K562 (cell line): ENCODE results near the gene POLD4. TPM values are rescaled to one million over a fixed set of nuclear protein-coding genes. Genes with fewer than 3 reads are reported as not detected.
"Not testable (repeated sequence)": the region's sequence is repeated elsewhere in the genome, so short reads cannot be mapped to it uniquely, and the experiment has no call there.

Source experiments
- DMBX1 ChIP-seq: fragments of 250-450 bp; sonication (Bioruptor Pico); IDR thresholded peaks from 2 replicates; pipeline ENCODE4 v1.8.0; 2022; ENCODE audit warnings: inconsistent platforms, mild to moderate bottlenecking, moderate library complexity, borderline replicate concordance
- DPF2 ChIP-seq: fragments of 450-650 bp; IDR thresholded peaks from 2 replicates; pipeline ENCODE4 v1.6.1; 2016
- FOXK2 ChIP-seq, 2 experiments: fragments of 450-650 bp; IDR thresholded peaks in 1 of 2; conservative IDR thresholded peaks in 1 of 2; 2 replicates each; pipeline ENCODE4 v1.6.1; 2016; ENCODE audit warnings: low read depth in 2 of 2, mild to moderate bottlenecking in 1 of 2
- GABPB1 ChIP-seq: sonication (generic); formaldehyde crosslinking; IDR thresholded peaks from 2 replicates; pipeline ENCODE4 v1.8.0; 2022; ENCODE audit warnings: mild to moderate bottlenecking, missing genetic modification reagents
- HDAC2 ChIP-seq: fragments of 450-650 bp; IDR thresholded peaks from 2 replicates; pipeline ENCODE4 v1.6.1; 2016; ENCODE audit warnings: mild to moderate bottlenecking
- MEF2D ChIP-seq: conservative IDR thresholded peaks from 2 replicates; pipeline ENCODE4 v1.6.1; 2016; ENCODE audit warnings: low read depth, missing genetic modification characterization, missing compliant biosample characterization
- NR2C1 ChIP-seq, 2 experiments: fragments of 450-650 bp; IDR thresholded peaks; 2 replicates each; pipeline ENCODE4 v1.6.1; 2017; ENCODE audit warnings: mild to moderate bottlenecking in 2 of 2, antibody characterized with exemption in 1 of 2, inconsistent platforms in 1 of 2, missing compliant biosample characterization in 1 of 2, missing genetic modification characterization in 1 of 2
- NR4A1 ChIP-seq, 2 experiments: fragments of 250-450 bp in 1 of 2; fragments of 450-650 bp in 1 of 2; sonication (Bioruptor Pico) in 1 of 2; IDR thresholded peaks; 2 replicates each; pipeline versions ENCODE4 v1.4.0 to v1.6.1; 2016 to 2020; ENCODE audit warnings: mild to moderate bottlenecking in 2 of 2, missing compliant biosample characterization in 1 of 2, missing genetic modification characterization in 1 of 2, moderate library complexity in 1 of 2
- PRDM10 ChIP-seq: fragments of 450-650 bp; IDR thresholded peaks from 2 replicates; pipeline ENCODE4 v1.6.1; 2018; ENCODE audit not compliant: partially characterized antibody
- SMARCA4 ChIP-seq: fragments of 450-650 bp; IDR thresholded peaks from 2 replicates; pipeline ENCODE4 v1.6.1; 2016
- SUPT5H ChIP-seq: fragments of 450-650 bp; IDR thresholded peaks from 2 replicates; pipeline ENCODE4 v1.6.1; 2016
- TAF7 ChIP-seq: fragments of 450-650 bp; IDR thresholded peaks from 2 replicates; pipeline ENCODE4 v1.6.1; 2016; ENCODE audit warnings: missing genetic modification characterization, missing compliant biosample characterization
- TRIM28 ChIP-seq: fragments of 450-650 bp; IDR thresholded peaks from 2 replicates; pipeline ENCODE4 v1.6.1; 2017
- ZBTB2 ChIP-seq: fragments of 450-650 bp; IDR thresholded peaks from 2 replicates; pipeline ENCODE4 v1.6.1; 2016; ENCODE audit warnings: antibody characterized with exemption
- ZBTB7A ChIP-seq: IDR thresholded peaks from 2 replicates; pipeline ENCODE4 v1.6.1; 2011; ENCODE audit warnings: low read depth, mild to moderate bottlenecking, low read length, moderate library complexity, borderline replicate concordance; ENCODE audit not compliant: control insufficient read depth
- ZNF740 ChIP-seq, 3 experiments: fragments of 200-800 bp in 1 of 3; sonication (Bioruptor generic) in 1 of 3; sonication (generic) in 1 of 3; formaldehyde crosslinking in 1 of 3; IDR thresholded peaks; 2 replicates each; pipeline versions ENCODE4 v1.6.1 to v1.8.0; 2016 to 2022; ENCODE audit warnings: mild to moderate bottlenecking in 2 of 3, missing compliant biosample characterization in 2 of 3, missing genetic modification characterization in 2 of 3, missing genetic modification reagents in 1 of 3
- polyA plus RNA-seq, 8 experiments: library from polyadenylated mRNA; depleted of rRNA in 4 of 8; stranded (reverse) in 5 of 8; unstranded in 3 of 8; fragments of >200 nt; fragmentation: Nextera tagmentation in 2 of 8; fragmentation: Illumina TruSeq in 1 of 8; extraction: Ambion mirVana in 2 of 8; extraction: Trizol in 1 of 8; gene quantifications; 2 replicates each; pipeline versions ENCODE4 v1.2.1 to v1.2.3, GENCODE V29; 2011 to 2014; ENCODE audit warnings: inconsistent platforms in 1 of 8, missing spikeins in 1 of 8
- total RNA-seq, 7 experiments: library from RNA; depleted of rRNA in 6 of 7; stranded (reverse); fragments of >200 nt in 6 of 7; fragmentation: Illumina TruSeq in 2 of 7; extraction: Trizol in 2 of 7; gene quantifications; 2 replicates each; pipeline versions ENCODE4 v1.2.1 to v1.2.3, GENCODE V29; 2011 to 2021; ENCODE audit warnings: low replicate concordance in 1 of 7
- TF ChIP-seq, protein P1 (sequence below): sonication (generic); formaldehyde crosslinking; IDR thresholded peaks from 2 replicates; pipeline ENCODE4 v1.8.1; 2023; ENCODE audit warnings: mild to moderate bottlenecking, missing genetic modification reagents

POLD4 gene
- total and polyA plus RNA-seq, 9 of the 15 experiments (the other 6 are each of a cell fraction or from before 2014, with no cell fraction given), result 5.8 to 64.5 (median 18.3) TPM

GRCh38 chr11:67402192-67402839 lies 49.0 kb upstream of the POLD4 start (continued):
- TF ChIP-seq PRDM10 (peak; percentile 46), TRIM28 (0 out of 2 replicates have a peak, but pooled peaks have one; percentile 31), ZBTB7A (peak; percentile 66), ZBTB2 (peak; percentile 35; the same call in 1 of the 2 replicates), SMARCA4 (peak; percentile 8; the same call in 1 of the 2 replicates), ZNF740 (tag; IDR thresholded peaks at IDR 0.05) (peak in 1 of 2 experiments; percentile 47; a peak in 1 of 4 replicates), HDAC2 (0 out of 2 replicates have a peak, but pooled peaks have one; percentile 38), GABPB1 (CRISPR knock-in tag) (0 out of 2 replicates have a peak, but pooled peaks have one; percentile 13), DPF2 (peak; percentile 64; the same call in 1 of the 2 replicates), NR4A1 (tag; IDR thresholded peaks at IDR 0.05) (peak; percentile 23; the same call in 1 of the 2 replicates), TAF7 (tag) (0 out of 2 replicates have a peak, but pooled peaks have one; percentile 32), NR2C1 (IDR thresholded peaks at IDR 0.05) (peak; percentile 27; the same call in 1 of the 2 replicates), NR2C1 (tag; IDR thresholded peaks at IDR 0.05) (0 out of 2 replicates have a peak, but pooled peaks have one; percentile 37), SUPT5H (0 out of 2 replicates have a peak, but pooled peaks have one; percentile 86), FOXK2 (conservative IDR thresholded peaks at IDR 0.05 in 1 of 2, IDR thresholded peaks at IDR 0.05 in 1 of 2; ENCODE audit: low read depth in 2 of 2) (peak in 1 of 2 experiments; percentile 3; a peak in 1 of 4 replicates), DMBX1 (CRISPR knock-in tag) (peak; percentile 61; the same call in 1 of the 2 replicates), MEF2D (0 out of 2 replicates have a peak, but pooled peaks have one; percentile 15)
- TF ChIP-seq ZNF740, NR4A1 (CRISPR knock-in tag; IDR thresholded peaks at IDR 0.05): not testable (repeated sequence)
- TF ChIP-seq, protein P1, sequence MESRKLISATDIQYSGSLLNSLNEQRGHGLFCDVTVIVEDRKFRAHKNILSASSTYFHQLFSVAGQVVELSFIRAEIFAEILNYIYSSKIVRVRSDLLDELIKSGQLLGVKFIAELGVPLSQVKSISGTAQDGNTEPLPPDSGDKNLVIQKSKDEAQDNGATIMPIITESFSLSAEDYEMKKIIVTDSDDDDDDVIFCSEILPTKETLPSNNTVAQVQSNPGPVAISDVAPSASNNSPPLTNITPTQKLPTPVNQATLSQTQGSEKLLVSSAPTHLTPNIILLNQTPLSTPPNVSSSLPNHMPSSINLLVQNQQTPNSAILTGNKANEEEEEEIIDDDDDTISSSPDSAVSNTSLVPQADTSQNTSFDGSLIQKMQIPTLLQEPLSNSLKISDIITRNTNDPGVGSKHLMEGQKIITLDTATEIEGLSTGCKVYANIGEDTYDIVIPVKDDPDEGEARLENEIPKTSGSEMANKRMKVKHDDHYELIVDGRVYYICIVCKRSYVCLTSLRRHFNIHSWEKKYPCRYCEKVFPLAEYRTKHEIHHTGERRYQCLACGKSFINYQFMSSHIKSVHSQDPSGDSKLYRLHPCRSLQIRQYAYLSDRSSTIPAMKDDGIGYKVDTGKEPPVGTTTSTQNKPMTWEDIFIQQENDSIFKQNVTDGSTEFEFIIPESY, result peak; percentile 88
